ENCODE data around the gene WNT8A. TPM values are rescaled to one million over a fixed set of nuclear protein-coding genes. Genes with fewer than 3 reads are reported as not detected.
"Not testable (repeated sequence)": the region's sequence is repeated elsewhere in the genome, so short reads cannot be mapped to it uniquely, and the experiment has no call there.

WNT8A gene
- total RNA-seq, 1 experiment from 2014 or later: not detected

GRCh38 chr5:138068742-138069600, 14.9 kb upstream of the WNT8A start:
- ChIA-PET CTCF (interaction anchor here (0.6 to 2.0 kb wide), 4 partner anchors 34 to 291 kb away, joined by 3 to 14 read pairs (median 5); no protein-coding TSS in a partner anchor), POLR2A (interaction anchor here (0.6 kb wide), 1 partner anchor 115 kb away, joined by 5 read pairs; no protein-coding TSS in a partner anchor)
- no peaks in the 10 kb centered on the region for H3K27me3 ChIP-seq (ENCODE audit: control insufficient read depth, insufficient read depth, low read length)
- intact Hi-C loops (cut with micrococcal nuclease; ENCODE audit: unreplicated experiment): loop anchor here (1.0 kb wide), 1 partner anchor 33 kb away; no protein-coding TSS in a partner anchor
- no peaks in the 10 kb centered on the region for H3K36me3 ChIP-seq (ENCODE audit: control insufficient read depth, insufficient read depth, low read length)
- in situ Hi-C loops (cut with HindIII; ENCODE audit: low pct_unique_long_range_greater_than_20kb, low sequenced_read_pairs): no loop called here
- no peaks in the 10 kb centered on the region for H3K9me3 ChIP-seq (ENCODE audit: control insufficient read depth, insufficient read depth, low read depth, low read length)
- no peak overlapping the region for H3K27ac ChIP-seq (ENCODE audit: low read length)
- peak overlapping the region; percentile 12 to 13; a peak in 2 of 4 replicates for H3K4me3 ChIP-seq (ENCODE audit: low read depth in 2 of 2, low read length in 2 of 2)
- no peaks in the 10 kb centered on the region for H3K4me1 ChIP-seq (ENCODE audit: control insufficient read depth, insufficient read depth, low read length)
- ATAC-seq (peak; percentile 99), DNase-seq (ENCODE audit: low read depth, low spot score) (peak; percentile 63)
- peak; percentile 92 for TF ChIP-seq CTCF (IDR thresholded peaks at IDR 0.05)
- TF ChIP-seq TCF7L2 (IDR thresholded peaks at IDR 0.05; ENCODE audit: low read depth, low read length): no peak
- TF ChIP-seq POLR2AphosphoS5 (IDR thresholded peaks at IDR 0.05; ENCODE audit: low read depth, low read length): no peak
- TF ChIP-seq REST (IDR thresholded peaks at IDR 0.05; ENCODE audit: insufficient read depth in 1 of 2, low read depth in 2 of 2, low read length in 1 of 2): no peak; a peak in 1 of 4 replicates
- no peak for TF ChIP-seq SIN3A (IDR thresholded peaks at IDR 0.05; ENCODE audit: borderline replicate concordance, insufficient read depth, low read depth, low read length)
- BruUV-seq (replicated peaks): no TSS peak

- H3K4me3 ChIP-seq (ENCODE audit: low read depth in 2 of 2, low read length in 2 of 2); POLR2A ChIA-PET; H3K27me3 ChIP-seq (ENCODE audit: control insufficient read depth, insufficient read depth, low read length); DNase-seq (ENCODE audit: low read depth, low spot score); in situ Hi-C loops (cut with HindIII; ENCODE audit: low pct_unique_long_range_greater_than_20kb, low sequenced_read_pairs); ATAC-seq; H3K36me3 ChIP-seq (ENCODE audit: control insufficient read depth, insufficient read depth, low read length); H3K27ac ChIP-seq (ENCODE audit: low read length); intact Hi-C loops (cut with micrococcal nuclease; ENCODE audit: unreplicated experiment); BruUV-seq (replicated peaks); H3K4me1 ChIP-seq (ENCODE audit: control insufficient read depth, insufficient read depth, low read length); H3K9me3 ChIP-seq (ENCODE audit: control insufficient read depth, insufficient read depth, low read depth, low read length): not testable (repeated sequence)
- CTCF ChIA-PET: interaction anchor here (1.5 to 2.0 kb wide), 2 partner anchors 35 to 37 kb away, joined by 3 to 14 read pairs; no protein-coding TSS in a partner anchor
These were observed 13.8 kb upstream of the WNT8A start for GRCh38 chr5:138070026-138070425.
